ENCODE results near the gene MRPL37. TPM values are rescaled to one million over a fixed set of nuclear protein-coding genes. Genes with fewer than 3 reads are reported as not detected.

MRPL37 gene
- total and polyA plus RNA-seq, 2 donors from 2014 or later: 47.4 to 114 TPM

GRCh38 chr1:54186056-54186455, 13.9 kb upstream of the MRPL37 start:
- TF ChIP-seq CTCF (IDR thresholded peaks at IDR 0.05; ENCODE audit: borderline replicate concordance, extremely low read depth, insufficient read depth): no peak
- Histone ChIP-seq H3K27ac (ENCODE audit: low read depth in 2 of 2, low read length in 2 of 2) (no peak overlapping the region), H3K36me3 (ENCODE audit: control insufficient read depth in 2 of 3, insufficient read depth in 3 of 3, low read length in 3 of 3) (no peaks in the 10 kb centered on the region), H3K27me3 (ENCODE audit: control insufficient read depth, insufficient read depth, low read length) (no peaks in the 10 kb centered on the region), H3K9ac (ENCODE audit: low read length in 3 of 3) (no peak overlapping the region), H3K9me3 (ENCODE audit: control insufficient read depth in 2 of 3, insufficient read depth in 1 of 3, low read length in 3 of 3) (no peaks in the 10 kb centered on the region), H3K4me1 (ENCODE audit: control insufficient read depth in 2 of 3, insufficient read depth in 2 of 3, low read depth in 1 of 3, low read length in 3 of 3) (no peaks in the 10 kb centered on the region), H3K4me3 (ENCODE audit: low read length in 3 of 3) (no peak overlapping the region)
- DNase-seq: no peak
- FAIRE-seq: no peak
- intact Hi-C loops (cut with DNase I): no loop called here

GRCh38 chr1:54188291-54188690, 11.7 kb upstream of the MRPL37 start:
- Histone ChIP-seq H3K27me3 (ENCODE audit: control insufficient read depth, insufficient read depth, low read length) (no peaks in the 10 kb centered on the region), H3K27ac (ENCODE audit: low read depth in 2 of 2, low read length in 2 of 2) (no peak overlapping the region), H3K9me3 (ENCODE audit: control insufficient read depth in 2 of 3, insufficient read depth in 1 of 3, low read length in 3 of 3) (no peaks in the 10 kb centered on the region), H3K4me3 (ENCODE audit: low read length in 3 of 3) (no peak overlapping the region), H3K36me3 (ENCODE audit: control insufficient read depth in 2 of 3, insufficient read depth in 3 of 3, low read length in 3 of 3) (no peaks in the 10 kb centered on the region), H3K9ac (ENCODE audit: low read length in 3 of 3) (no peak overlapping the region), H3K4me1 (ENCODE audit: control insufficient read depth in 2 of 3, insufficient read depth in 2 of 3, low read depth in 1 of 3, low read length in 3 of 3) (no peaks in the 10 kb centered on the region)
- no peak for TF ChIP-seq CTCF (IDR thresholded peaks at IDR 0.05; ENCODE audit: borderline replicate concordance, extremely low read depth, insufficient read depth)
- intact Hi-C loops (cut with DNase I): no loop called here
- FAIRE-seq (no peak), DNase-seq (no peak)

GRCh38 chr1:54190526-54190925, 9.4 kb upstream of the MRPL37 start:
- H3K36me3 ChIP-seq (ENCODE audit: control insufficient read depth in 2 of 3, insufficient read depth in 3 of 3, low read length in 3 of 3): peaks cover 0 to 4% (median 0%) of the 10 kb centered on the region in 3 donors
- TF ChIP-seq CTCF (IDR thresholded peaks at IDR 0.05; ENCODE audit: borderline replicate concordance, extremely low read depth, insufficient read depth): no peak

GRCh38 chr1:54191525-54191924, 8.4 kb upstream of the MRPL37 start:
- Histone ChIP-seq H3K27ac (ENCODE audit: low read depth in 2 of 2, low read length in 2 of 2) (no peak overlapping the region), H3K9ac (ENCODE audit: low read length in 3 of 3) (no peak overlapping the region), H3K27me3 (ENCODE audit: control insufficient read depth, insufficient read depth, low read length) (no peaks in the 10 kb centered on the region), H3K36me3 (ENCODE audit: control insufficient read depth in 2 of 3, insufficient read depth in 3 of 3, low read length in 3 of 3) (peaks cover 0 to 7% (median 0%) of the 10 kb centered on the region in 3 donors), H3K9me3 (ENCODE audit: control insufficient read depth in 2 of 3, insufficient read depth in 1 of 3, low read length in 3 of 3) (no peaks in the 10 kb centered on the region), H3K4me1 (ENCODE audit: control insufficient read depth in 2 of 3, insufficient read depth in 2 of 3, low read depth in 1 of 3, low read length in 3 of 3) (no peaks in the 10 kb centered on the region), H3K4me3 (ENCODE audit: low read length in 3 of 3) (no peak overlapping the region)
- no peak for TF ChIP-seq CTCF (IDR thresholded peaks at IDR 0.05; ENCODE audit: borderline replicate concordance, extremely low read depth, insufficient read depth)
- intact Hi-C loops (cut with DNase I): no loop called here
- FAIRE-seq (no peak), DNase-seq (no peak)

More at GRCh38 chr1:54190526-54190925, 9.4 kb upstream of the MRPL37 start:
- H3K9me3 ChIP-seq (ENCODE audit: control insufficient read depth in 2 of 3, insufficient read depth in 1 of 3, low read length in 3 of 3): no peaks in the 10 kb centered on the region
- H3K4me1 ChIP-seq (ENCODE audit: control insufficient read depth in 2 of 3, insufficient read depth in 2 of 3, low read depth in 1 of 3, low read length in 3 of 3): no peaks in the 10 kb centered on the region
- no peak overlapping the region for H3K27ac ChIP-seq (ENCODE audit: low read depth in 2 of 2, low read length in 2 of 2)
- FAIRE-seq (no peak), DNase-seq (no peak)
- no peak overlapping the region for H3K4me3 ChIP-seq (ENCODE audit: low read length in 3 of 3)
- no peaks in the 10 kb centered on the region for H3K27me3 ChIP-seq (ENCODE audit: control insufficient read depth, insufficient read depth, low read length)
- intact Hi-C loops (cut with DNase I): no loop called here
- H3K9ac ChIP-seq (ENCODE audit: low read length in 3 of 3): no peak overlapping the region

Measured in kidney (tissue), 14 donors.